GM19372 (cell line): Measurements from ENCODE around the gene CRYGS.
"Not testable (repeated sequence)": the region's sequence is repeated elsewhere in the genome, so short reads cannot be mapped to it uniquely, and the experiment has no call there.

Source experiments
- ATAC-seq: cut with Tn5 transposase; IDR thresholded peaks from one replicate; pipeline ENCODE4 v1.9.1; 2021; ENCODE audit warnings: mild to moderate bottlenecking, low read depth, moderate library complexity; ENCODE audit not compliant: unreplicated experiment

Gene CRYGS

DNA sequence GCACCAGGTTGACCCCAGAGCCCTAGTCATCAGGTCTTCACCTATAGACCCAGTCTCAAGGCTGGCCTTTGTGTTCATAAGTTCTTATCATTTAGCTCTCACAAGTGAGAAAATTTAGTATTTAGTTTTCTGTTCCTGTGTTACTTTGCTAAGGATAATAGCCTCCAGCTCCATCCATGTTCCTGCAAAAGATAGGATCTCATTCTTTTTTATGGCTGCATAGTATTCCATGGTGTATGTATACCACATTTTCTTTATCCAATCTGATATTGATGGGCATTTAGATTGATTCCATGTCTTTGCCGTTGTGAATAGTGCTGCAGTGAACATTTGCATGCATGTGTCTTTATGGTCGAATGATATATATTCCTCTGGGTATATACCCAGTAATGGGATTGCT lies 46.2 kb downstream of the CRYGS start:
- not testable (repeated sequence) for ATAC-seq

GRCh38 chr3:186497608-186498007 lies 46.6 kb downstream of the CRYGS start:
- ATAC-seq = no peak

- ATAC-seq = no peak
Observed at GRCh38 chr3:186496635-186497034, 47.5 kb downstream of the CRYGS start.

DNA sequence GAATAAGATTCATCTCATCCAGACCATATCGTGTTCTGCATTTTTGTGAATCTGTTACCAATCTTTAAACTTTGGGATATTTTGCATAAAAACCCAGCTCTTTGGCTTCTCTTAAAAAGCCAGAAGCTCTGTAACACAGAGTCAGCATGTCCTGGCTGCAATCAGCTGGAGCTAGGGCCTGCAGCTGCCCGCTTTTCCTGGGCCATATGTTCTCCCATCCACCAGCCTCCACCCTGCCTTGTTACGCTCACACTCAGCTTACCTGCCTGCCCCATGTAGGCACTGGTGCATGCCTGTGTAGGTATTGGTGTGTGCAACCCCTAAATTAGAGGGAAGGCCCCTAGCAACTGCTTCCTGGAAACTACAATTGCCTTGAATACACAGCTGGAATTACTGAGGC lies 48.2 kb downstream of the CRYGS start:
- ATAC-seq = no peak

- no peak for ATAC-seq
Observed at GRCh38 chr3:186493525-186494255, 50.5 kb downstream of the CRYGS start.

- no peak for ATAC-seq
Observed at GRCh38 chr3:186492385-186492984, 51.7 kb downstream of the CRYGS start.

DNA sequence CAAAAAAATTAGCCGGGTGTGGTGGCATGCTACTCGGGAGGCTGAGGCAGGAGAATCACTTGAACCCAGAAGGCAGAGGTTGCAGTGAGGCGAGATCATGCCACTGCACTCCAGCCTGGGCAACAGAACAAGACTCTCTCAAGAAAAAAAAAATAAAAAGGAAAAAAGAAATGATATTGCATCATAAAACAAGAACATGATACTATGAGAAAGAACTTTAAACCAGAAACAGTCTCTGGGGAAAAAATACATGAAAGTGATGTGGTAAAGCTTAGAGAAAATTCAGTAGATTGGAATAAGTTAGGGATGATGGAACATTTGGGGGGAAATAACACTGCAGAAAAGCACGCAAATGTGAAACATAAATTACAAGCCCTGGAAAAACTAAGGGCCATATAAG lies 54.7 kb downstream of the CRYGS start:
- ATAC-seq = no peak
